Fibroblast of lung (primary cell): ENCODE results near the gene CRYL1.

ENCODE experiments used
- CTCF ChIP-seq, 2 donors: IDR thresholded peaks in 1 of 2; conservative IDR thresholded peaks in 1 of 2; 1 replicate in 1 of 2; 2 replicates in 1 of 2; pipeline ENCODE4 v1.5.1; 2011 to 2012; ENCODE audit warnings: low read length in 2 of 2, control low read depth in 1 of 2, inconsistent platforms in 1 of 2, low read depth in 1 of 2, mild to moderate bottlenecking in 1 of 2
- EZH2 ChIP-seq: IDR thresholded peaks from 2 replicates; pipeline ENCODE4 v1.5.1; 2012; ENCODE audit warnings: low read length, control low read depth, mild to moderate bottlenecking; ENCODE audit errors: missing control alignments

- no peak for TF ChIP-seq CTCF (conservative IDR thresholded peaks at IDR 0.05 in 1 of 2, IDR thresholded peaks at IDR 0.05 in 1 of 2; ENCODE audit: low read depth in 1 of 2, low read length in 2 of 2)
- no peak for TF ChIP-seq EZH2
Observed at GRCh38 chr13:20363603-20364002, 162.1 kb downstream of the CRYL1 start.
